GM21390 (cell line): ENCODE results near the gene PRKD1.
"Not testable (repeated sequence)": the region's sequence is repeated elsewhere in the genome, so short reads cannot be mapped to it uniquely, and the experiment has no call there.

Experiments used
- ATAC-seq: cut with Tn5 transposase; IDR thresholded peaks from one replicate; pipeline ENCODE4 v1.9.1; 2021; ENCODE audit not compliant: unreplicated experiment

PRKD1 gene

GRCh38 chr14:29905543-29905942, 22.1 kb downstream of the PRKD1 start:
- ATAC-seq: no peak

- ATAC-seq: no peak
Measured at GRCh38 chr14:29900609-29901350, 26.9 kb downstream of the PRKD1 start.

DNA sequence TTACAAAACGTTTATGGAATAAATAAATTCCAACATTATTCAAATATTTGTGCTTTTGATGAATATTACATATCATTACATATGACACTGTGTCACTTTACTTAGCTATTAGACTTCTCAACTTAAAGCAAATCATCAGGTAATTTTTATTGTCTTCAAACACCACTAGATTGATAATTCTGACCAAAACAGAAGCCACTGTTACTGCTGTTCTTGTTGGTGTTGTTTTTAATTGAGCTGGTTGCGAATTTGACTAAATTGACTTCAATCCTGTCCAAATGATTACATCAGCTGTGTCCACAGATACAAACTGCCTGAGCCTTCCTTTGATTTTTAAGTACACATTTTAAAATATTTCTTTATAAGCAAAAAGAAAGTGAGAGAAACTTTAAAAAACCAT, 29.2 kb downstream of the PRKD1 start:
- no peak for ATAC-seq

DNA sequence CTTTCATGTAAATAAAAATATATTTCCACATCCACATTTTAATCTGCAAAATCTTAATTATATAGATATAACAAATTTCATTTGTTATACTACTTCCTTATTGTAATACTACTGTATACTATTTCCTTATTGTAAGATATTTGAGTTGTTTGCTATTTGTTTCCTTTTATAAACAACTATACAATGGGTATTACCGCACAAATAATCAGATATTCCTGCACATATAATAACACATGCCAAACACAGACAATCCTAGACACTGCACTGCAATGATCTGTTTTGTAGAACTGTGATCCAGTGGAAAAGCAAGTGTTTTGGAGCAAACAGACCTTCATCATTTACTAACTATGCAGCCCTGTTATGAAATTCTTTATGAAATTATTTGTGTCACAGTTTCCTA, 30.5 kb downstream of the PRKD1 start:
- no peak for ATAC-seq

DNA sequence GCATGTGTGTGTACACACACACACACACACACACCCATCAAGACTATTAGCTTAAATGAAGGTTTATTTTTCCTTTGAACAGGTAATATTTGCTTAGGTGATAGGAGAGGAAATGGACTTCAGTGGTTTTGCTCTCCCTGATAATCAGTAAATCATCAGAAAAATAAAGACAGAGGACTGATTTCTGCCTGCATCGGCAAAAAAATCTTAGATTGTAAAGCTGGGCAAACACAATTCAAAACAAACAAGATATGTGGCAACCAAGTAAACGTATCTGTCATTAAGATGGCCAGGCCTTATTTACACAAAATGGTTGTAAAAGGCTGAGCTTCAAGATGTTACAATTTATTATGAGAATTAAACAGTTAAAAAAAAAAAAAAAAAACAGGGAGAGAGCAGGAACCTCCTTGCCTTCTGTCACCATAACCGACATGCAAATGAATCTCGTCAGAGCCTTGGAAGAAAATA, 31.3 kb downstream of the PRKD1 start:
- ATAC-seq: no peak

- ATAC-seq: no peak
Measured at GRCh38 chr14:29895591-29896083, 32.0 kb downstream of the PRKD1 start.

DNA sequence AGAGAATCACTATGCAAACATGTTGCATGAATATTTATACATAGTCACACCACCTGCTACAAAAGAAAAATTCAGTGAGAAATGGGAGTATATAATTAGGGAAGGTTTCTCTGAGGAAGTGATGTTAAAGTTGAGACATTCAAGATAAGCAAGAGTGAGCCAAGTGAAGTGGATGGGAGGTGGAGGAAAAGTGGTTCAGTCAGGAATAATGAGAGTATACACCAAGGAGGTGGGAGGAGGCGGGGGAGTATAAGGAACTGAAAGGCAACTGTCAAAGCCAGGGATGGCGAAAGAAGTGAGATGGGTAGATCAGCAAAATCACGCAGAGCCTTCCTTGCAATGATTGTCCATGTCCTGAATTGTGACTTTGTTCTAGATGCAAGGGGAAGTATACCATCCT, 33.7 kb downstream of the PRKD1 start:
- ATAC-seq: no peak

DNA sequence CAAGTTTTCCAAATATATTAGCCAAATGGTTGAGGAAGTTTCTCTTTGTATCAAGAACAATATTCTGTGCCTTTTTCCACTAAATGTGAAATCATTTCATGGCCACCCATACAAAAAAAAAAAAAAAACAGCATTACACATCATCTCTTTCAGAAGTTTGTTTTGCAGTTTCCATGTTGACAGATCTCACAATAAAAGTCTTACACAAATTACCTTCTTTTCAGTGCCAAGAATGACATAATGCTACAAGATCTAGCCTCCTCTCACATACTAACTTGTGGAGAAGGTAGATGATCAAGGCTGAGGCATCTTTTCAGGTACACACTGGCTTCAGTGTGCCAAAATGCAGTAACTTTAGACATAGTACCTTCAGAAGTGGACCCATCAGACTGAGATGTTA, 35.3 kb downstream of the PRKD1 start:
- no peak for ATAC-seq

DNA sequence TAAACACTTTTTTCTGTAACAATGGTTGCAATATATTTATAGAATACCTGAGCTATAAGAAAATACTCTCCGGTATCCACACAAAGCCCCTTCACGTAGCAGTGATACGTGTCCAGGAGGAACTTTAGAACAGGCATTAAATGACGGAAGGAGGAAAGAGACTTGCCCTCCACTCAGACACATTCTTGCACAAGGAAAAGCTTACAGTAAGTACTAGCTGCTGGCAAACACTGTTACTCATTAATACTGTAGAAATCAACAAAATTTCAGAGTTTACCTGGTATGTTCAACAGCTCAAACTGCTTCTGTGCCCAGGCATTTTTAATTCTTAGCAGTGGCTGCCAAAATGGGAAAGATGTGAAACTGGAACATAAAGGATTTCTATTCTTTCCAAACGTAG, 41.7 kb downstream of the PRKD1 start:
- ATAC-seq: no peak

DNA sequence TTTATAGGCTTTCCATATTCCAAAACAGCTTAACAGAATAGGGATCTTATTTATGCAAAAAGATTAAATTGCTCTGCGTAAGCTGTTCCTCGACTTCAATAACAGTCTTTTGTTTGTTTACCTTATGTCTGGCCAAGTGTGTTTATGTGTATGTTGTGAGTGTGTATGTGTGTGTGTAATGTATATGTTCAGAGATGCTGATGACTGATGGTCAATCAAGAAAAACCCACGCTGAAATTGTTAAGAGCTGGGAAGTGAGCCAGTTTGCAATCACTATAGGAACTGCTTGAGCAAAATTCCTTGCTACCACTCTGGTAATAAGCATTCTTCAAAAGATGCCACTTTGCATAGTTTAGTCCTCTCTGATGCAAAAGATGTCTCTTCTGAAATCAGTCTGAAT, 59.6 kb downstream of the PRKD1 start:
- no peak for ATAC-seq

- no peak for ATAC-seq
Measured at GRCh38 chr14:29865299-29865698, 62.3 kb downstream of the PRKD1 start.

- ATAC-seq: no peak
Measured at GRCh38 chr14:29861996-29862395, 65.7 kb downstream of the PRKD1 start.

GRCh38 chr14:29858299-29858698, 69.3 kb downstream of the PRKD1 start:
- ATAC-seq: peak; percentile 84

GRCh38 chr14:29857551-29857950, 70.1 kb downstream of the PRKD1 start:
- ATAC-seq: peak; percentile 80

DNA sequence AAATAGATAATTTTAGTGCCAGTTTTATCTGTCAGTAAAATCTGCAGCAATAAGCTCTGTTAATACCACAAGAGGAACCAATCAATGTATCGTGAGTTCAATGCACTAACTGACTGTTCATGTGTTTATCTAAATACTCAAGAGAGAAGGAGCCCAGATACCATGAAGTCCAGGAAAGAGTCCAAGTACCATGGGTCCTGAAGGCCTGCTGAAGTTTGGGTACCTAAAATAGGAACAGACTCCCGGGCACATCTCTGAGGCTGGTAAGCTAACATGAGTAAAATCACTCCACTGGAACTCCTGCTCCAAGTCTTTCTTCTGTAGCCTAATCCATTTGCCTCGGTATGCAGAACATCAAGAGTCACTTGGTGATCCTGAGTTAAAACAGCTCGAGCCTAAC, 71.1 kb downstream of the PRKD1 start:
- ATAC-seq: no peak

- not testable (repeated sequence) for ATAC-seq
Measured at GRCh38 chr14:29853691-29854090, 74.0 kb downstream of the PRKD1 start.

DNA sequence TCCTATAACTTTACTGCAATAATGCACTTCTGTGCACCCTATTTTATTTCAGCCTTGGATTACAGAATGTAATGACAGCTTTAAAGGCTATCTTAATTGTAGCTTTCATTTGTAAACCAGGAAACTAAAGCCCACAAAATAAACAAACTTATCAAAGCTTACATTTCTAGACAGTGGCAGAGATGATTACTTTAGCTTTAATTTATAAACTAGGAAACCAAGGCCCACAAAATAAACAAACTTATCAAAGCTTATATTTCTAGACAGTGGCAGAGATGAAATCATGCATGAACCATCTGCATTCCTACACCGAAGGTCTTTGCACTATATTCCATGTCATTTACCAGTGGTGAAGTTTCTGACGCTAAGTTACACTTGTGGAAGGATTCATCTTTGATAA, 74.4 kb downstream of the PRKD1 start:
- ATAC-seq: no peak

DNA sequence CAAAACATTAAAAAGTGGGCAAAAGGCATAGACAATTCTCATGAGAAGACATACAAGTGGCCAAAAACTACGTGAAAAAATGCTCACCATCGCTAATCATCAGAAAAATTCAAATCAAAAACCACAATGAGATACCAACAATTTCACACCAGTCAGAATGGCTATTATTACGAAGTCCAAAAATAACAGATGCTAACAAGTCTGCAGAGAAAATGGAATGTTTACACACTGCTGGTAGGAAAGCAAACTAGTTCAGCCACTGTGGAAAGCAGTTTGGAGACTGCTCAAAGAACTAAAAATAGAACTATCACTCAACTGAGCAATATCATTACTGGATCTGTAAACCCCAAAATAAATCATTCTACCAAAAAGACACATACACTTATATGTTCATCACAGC, 76.2 kb downstream of the PRKD1 start:
- ATAC-seq: no peak

DNA sequence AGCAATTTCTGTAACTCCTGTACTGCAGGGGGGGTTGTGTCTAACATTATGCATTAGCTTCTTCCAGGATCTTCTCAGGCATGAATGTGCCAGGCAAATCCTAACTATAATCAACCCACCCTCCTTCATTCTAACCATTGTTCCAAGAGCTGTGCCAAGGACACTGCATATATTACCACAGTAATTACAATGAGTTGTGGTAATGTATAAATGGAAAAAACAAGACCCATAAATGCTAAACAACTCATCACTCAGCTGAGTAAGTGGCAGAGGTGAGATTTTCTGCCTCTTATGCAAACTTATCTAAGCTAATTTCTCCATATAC, 80.6 kb downstream of the PRKD1 start:
- no peak for ATAC-seq

- ATAC-seq: no peak
Measured at GRCh38 chr14:29846339-29847055, 81.2 kb downstream of the PRKD1 start.

GRCh38 chr14:29843981-29844380, 83.7 kb downstream of the PRKD1 start:
- no peak for ATAC-seq

DNA sequence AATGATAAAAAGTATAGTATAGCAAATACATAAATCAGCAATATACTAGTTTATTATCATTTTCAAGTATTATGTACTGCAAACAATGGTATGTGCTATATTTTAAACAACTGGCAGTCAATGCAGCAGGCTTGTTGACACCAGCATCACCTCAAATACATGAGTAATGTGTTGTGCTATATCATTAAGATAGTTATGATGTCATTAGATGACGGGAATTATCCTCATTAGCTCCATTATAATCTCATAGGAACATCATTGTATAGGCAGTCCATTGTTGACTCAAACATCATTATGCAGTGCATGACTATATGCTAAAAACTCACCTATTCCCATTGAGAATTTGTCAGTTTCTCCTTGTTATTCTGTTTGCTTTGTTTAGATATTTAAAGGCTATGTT, 85.4 kb downstream of the PRKD1 start:
- ATAC-seq: no peak
